LHCN-M2 (cell line): ENCODE data around the gene ARHGEF6. TPM values are rescaled to one million over a fixed set of nuclear protein-coding genes. Genes with fewer than 3 reads are reported as not detected.

ENCODE experiments used
- DNase-seq: peaks from one replicate; pipeline ENCODE4 v3.0.0-alpha.2; 2012; ENCODE audit warnings: low read depth
- total RNA-seq: library from RNA; depleted of rRNA; stranded (reverse); fragments of >200 nt; gene quantifications from 2 replicates; pipeline ENCODE4 v1.2.3, GENCODE V29; 2014

The ARHGEF6 gene
- total RNA-seq, 1 experiment from 2014 or later, result 30.2 TPM

GRCh38 chrX:136694431-136695087 is 86.2 kb downstream of the ARHGEF6 start:
- DNase-seq, result peak; percentile 42

DNA sequence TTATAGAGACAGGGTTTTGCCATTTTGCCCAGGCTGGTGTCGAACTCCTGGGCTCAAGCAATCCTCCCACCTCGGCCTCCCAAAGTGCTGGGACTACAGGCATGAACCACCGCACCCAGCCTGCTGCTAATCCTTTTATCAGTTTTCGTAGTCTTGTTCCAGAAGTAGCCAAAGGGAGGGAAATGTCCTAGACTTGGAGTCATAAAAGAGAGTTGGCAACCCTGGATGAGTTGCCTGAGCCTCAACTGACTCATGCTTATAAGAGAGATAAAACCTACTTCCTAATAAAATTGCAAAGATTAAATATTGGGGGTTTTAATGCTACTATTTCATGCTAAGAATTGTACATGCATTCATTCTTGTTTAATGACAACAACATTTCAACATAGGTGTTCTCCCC is 88.5 kb downstream of the ARHGEF6 start:
- DNase-seq, result no peak

DNA sequence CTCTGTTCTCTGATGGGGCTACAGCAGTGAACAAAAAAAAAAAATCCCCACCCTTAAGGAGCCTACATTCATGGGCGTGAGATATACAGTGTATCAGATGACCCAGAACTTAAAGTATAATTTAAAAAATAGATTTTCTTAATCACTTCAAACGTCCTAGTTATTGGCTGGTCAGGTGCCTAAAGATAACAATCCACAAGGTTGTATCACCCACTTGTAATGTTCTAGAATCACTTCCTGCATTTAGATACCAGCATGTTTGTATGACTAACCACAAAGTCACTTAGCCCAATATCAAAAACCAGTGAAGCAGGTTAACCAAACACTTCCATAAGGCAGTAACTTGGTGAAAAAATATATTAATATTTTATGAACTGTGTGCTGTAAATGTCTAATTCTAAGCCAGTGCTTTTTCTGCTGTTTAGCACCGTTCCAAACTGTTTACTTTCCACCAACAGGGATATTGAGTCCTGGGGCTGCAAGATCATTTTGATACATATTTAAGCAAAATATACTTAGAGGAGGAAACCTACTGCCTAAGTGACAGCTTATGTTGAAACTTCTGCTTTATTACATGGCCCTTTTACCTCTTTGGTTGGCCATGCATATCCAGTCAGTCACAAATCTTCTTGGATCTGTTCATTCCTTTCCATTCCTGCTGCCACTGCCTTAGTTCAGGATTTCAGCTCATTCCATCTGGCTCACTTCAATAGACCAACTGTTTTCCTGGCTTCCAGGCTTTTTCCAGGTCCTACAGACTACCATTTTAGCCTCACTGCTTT is 89.5 kb downstream of the ARHGEF6 start:
- peak; percentile 15 for DNase-seq

- peak; percentile 7 for DNase-seq
Observed at GRCh38 chrX:136689436-136689835, 91.3 kb downstream of the ARHGEF6 start.

DNA sequence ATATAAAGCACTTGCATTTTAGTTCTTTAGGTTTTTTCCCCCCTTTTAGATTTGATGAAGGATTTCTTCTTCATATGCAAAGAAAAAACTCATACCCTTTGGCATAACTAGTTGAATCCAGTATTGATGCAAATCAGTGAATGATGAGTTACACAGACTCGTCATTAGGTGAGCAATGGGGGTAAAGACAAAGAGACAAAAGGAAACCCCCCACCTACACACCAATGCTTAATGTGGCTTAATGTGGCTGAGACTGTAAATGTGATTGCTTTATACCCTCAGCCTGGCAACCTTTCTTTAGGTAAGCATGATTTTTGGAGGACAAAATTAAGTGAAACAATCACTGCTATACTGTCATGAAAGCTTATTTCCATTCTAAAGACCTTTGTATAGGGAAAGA is 93.3 kb downstream of the ARHGEF6 start:
- DNase-seq, result no peak

DNA sequence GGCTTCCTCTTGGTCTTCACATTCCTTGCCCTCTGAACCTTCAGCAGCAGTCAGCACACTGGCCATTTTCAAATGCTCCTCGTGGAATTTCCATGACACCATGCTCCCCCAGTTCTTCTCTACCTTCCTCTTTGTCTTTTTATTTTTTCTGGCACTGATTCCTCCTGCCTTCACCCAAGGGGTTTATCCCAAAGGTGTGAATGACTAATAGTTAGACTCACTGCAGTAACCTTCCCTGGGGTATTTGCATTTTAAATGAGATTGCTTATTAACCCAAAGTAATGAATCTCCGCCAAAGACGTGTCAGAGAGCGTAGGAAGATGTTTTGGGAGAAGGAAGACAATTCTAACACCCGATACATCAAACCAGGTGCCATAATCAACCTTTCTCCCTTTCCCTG is 96.6 kb downstream of the ARHGEF6 start:
- DNase-seq, result no peak

- no peak for DNase-seq
Observed at GRCh38 chrX:136679531-136679930, 101.2 kb downstream of the ARHGEF6 start.

DNA sequence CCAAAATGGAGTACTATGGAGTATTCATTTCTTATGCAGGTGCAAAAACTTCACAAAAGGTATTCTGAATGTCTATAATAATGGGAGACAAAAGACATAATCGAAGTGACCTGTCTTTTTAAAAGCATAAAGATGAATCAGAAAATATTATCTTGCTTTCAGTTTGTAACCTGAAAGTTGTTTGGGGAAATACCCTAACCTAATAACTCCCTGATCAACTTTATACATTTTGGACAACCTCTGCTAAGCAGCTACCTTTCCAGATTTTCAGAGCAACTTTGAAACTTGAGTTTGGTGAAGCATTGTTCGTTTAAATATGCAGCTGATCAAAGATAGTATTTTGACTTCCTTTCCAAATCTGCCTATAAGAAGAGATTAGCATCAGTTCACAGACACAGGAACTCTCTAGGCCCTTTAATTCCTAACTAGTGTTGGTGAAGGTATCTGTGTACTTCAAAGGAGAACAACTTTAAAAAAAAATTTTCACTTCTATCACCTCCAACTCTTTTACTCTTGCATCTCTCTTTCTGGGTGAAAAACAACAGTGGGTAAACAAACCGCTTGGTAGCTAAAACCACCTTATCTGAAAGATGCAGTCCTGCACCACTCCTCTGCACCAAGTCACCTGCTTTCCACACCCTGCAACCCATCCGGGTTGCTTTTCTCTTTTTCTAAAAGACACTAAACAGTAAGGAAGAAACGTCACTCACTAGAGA is 106.3 kb downstream of the ARHGEF6 start:
- no peak for DNase-seq

DNA sequence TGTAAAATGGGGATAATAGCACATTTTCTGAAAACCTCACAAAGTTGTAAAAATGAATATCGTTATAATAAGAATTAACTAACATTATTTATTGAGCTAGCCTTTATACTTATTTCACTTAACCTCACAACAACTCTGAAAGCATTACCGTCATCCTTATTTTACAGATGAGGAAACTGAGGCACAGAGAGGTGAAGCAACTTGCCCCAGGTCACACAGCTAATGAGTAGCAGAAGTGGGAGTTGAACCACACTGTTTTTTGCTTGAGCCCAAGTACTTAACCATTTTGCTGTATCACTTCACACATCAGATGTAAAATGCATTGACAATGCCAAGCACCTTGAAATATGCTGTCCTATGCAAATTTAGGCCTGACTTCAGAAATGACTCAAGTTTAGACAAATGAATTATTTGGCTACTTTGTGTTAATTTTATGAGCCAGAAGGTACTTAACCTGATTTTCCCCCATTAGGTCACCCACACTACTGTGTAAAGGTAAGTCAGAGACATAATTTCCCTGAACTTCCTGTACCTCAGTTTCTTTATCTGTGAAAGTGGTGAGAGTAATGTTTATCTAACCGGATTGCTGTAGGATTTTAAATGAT is 109.6 kb downstream of the ARHGEF6 start:
- DNase-seq, result no peak

DNA sequence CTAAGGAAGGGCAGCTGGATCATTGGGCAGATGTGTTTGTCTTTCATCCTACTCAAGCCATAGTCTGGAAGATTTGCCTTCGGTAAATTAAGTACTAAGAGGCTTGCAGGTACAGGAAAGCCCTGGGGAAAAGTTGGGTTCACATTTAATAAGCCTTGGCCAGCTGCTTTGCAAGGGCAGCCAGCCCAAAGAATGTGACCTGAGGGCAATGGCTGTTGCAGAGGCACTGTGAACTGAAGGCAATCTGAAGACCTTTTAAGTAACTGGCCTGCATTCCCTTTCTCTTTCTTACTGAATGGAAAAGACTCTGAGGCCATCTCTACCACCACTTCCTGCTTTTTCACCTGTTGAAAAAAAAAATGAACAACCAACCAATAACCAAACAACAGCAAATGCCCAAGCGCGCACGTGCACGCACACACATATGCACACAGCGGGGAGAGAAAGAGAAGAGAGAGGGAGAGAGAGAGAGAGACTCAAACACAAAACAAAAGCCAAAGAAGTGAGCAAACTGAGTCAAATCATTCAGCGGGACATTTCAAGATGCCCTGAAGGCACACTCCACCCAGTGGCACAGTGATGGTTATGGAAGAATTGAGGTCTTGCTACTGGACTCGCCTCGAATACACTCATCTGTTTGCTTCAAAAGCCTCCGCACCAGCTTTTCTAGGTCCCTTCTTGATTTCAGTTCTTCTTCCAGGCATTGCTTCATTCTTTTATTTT is 113.1 kb downstream of the ARHGEF6 start:
- no peak for DNase-seq

DNA sequence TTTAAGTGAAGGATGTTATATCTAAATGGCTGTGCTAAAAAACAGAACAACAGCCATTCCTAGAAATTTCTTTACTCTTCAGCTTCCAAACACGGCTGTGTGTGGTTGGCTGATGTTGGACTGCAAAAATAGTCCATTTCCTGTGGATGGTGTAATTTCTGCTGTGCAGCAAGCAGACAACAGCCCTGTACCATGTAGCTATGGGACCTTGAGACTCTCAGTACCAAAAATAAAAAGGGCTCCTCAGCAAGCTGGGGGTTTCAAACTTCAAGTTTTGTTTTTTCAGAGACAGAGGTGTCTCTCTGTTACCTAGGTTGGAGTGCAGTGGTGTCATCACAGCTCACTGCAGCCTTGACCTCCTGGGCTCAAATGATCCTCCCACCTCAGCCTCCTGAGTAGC is 114.6 kb downstream of the ARHGEF6 start:
- DNase-seq, result no peak

DNA sequence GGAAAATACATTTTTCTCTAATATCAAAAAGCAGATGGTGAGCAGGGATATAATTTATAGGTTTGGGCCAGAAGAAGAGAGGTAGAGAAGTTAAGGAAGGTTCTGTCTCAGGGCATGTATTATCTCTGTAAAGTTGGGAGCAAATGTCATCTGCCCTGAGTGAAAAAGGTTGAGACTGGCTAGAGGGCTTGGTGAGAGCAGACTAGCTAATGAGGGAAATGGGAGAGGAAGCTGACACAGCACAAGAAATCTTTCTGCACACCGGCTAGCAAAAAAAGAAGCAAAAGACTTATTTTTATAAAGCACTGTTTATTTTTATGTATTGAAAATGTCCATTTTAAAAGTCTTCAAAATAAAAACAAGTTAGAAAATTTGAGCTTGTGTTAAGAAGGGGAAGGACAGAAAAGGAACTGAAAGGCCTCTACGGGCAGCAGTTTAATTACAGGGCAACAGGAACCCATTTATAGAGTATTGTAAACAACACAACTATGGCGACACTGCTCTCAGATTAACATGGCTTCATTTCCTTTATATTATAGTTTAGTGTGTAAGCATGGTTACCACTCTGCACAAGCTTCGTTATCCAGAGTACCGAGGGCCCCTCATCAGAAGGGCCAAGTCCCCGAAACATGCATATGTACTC is 115.4 kb downstream of the ARHGEF6 start:
- no peak for DNase-seq

DNA sequence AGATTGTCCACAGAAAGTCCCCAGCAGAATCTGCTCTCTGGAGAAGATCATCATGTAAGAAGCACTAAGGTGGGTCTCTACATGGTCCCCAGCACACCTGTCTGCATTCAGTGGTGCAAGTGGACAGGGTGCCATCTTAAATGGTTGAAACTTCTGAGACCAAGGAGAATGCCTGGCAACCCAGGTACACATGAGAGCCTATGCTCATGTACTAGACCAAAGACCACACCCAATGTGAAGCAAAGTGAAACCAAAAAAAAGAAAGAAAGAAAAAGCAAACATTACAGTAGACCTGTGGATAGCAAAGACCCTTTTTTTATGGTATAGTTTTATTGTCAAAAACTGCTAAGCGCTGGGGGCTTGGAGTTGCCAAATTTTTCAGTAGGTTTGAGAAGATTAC is 117.8 kb downstream of the ARHGEF6 start:
- DNase-seq, result no peak

GRCh38 chrX:136662104-136662503 is 118.6 kb downstream of the ARHGEF6 start:
- DNase-seq, result no peak

DNA sequence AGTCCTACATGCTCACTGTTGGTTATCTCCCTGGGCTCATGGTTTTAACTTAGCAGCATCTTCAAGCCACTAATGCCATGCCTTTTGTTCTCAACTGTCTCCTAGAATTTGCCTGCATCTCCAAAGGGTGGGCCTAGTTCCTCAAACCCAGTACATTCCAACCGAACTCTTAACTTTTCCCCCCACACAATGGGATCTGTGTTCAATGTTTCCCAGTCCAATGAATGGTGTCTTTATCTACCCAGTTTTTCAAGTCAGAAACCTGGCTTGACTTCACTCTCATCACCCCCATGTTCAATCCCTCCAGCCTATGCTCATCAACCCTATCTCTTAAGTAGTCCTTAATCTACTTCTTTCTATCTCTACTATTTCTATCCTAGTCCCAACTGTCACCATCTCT is 119.8 kb downstream of the ARHGEF6 start:
- no peak for DNase-seq

DNA sequence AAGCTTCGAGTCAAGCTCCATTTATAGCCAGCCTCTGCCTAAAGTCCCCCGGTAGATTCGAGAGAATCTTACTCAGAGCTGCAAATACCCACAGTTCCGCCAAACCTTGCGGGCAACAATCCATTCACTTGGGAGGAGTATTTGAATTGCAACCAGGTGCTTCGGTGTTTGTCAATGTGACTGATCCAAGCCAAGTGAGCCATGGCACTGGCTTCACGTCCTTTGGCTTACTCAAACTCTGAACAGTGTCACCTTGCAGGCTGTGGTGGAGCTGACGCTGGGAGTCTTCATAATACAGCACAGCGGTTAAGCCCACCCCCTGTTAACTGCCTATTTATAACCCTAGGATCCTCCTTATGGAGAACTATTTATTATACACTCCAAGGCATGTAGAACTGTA is 121.6 kb downstream of the ARHGEF6 start:
- no peak for DNase-seq

DNA sequence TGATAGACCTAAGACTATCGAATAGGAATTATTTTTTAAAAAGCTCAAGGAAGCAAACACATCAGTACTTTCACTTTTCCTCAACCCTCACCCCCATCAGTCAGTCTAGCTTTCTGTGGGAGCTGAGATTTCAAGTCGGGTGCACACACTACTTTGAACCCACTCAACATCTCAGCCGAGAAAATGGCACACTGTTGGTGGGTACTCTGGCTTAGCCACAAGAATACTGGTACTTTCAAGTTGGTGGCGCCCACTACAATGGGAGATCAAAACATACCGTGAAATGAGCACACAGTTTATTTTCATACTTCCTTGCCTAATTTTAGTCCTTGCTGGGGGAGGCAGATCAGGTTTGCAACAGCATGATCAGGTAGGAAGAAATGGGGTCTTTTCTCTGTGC is 122.6 kb downstream of the ARHGEF6 start:
- no peak for DNase-seq

GRCh38 chrX:136656361-136656964 is 124.3 kb downstream of the ARHGEF6 start:
- no peak for DNase-seq

DNA sequence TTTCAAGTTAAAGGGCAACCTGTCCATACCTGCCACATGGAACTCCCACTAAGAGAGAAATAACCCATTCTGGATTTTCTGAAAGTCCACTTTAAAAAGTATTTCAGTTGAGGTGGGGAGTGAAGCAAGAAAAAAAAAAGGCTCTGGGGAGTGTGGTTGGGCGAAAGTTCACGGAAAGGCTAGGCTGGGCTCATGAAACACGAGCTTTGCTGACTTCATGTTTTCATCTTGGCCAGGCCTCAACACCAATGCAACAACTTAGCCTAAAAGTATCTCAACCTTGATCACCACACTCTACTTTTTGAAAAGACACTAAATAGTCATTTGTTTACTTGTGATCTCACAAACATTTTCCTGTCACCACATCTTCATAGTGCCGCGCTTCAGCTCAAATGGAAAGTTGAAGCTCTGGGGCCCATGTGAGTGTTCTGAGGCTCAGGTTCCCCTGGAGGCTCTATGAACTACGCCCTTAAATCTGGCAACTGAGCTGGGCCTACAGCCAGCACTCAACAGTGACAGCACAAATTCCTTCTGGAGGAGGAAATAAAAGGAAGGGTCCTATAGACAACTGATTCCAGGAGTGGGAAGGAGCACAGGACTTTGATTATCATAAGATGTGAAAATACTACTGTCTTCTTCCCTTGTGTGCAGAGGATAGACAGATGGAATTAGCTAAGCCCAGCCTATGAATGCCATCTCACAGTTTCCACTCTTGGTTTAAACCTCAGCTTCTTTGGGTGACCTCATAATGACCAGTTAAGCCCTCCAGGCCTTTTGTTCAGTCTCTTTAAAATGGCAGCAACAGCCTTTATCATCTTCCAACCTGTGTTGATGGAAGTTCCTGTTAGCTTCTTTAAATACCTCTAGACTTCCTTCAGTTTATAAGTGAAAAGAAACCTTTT is 127.7 kb downstream of the ARHGEF6 start:
- no peak for DNase-seq

GRCh38 chrX:136650811-136651210 is 129.9 kb downstream of the ARHGEF6 start:
- no peak for DNase-seq
